Measurements from ENCODE around the gene IDI2. TPM values are rescaled to one million over a fixed set of nuclear protein-coding genes. Genes with fewer than 3 reads are reported as not detected.
"Not testable (repeated sequence)": the region's sequence is repeated elsewhere in the genome, so short reads cannot be mapped to it uniquely, and the experiment has no call there.

IDI2 gene
- total RNA-seq, 2 donors from 2014 or later: not detected

DNA sequence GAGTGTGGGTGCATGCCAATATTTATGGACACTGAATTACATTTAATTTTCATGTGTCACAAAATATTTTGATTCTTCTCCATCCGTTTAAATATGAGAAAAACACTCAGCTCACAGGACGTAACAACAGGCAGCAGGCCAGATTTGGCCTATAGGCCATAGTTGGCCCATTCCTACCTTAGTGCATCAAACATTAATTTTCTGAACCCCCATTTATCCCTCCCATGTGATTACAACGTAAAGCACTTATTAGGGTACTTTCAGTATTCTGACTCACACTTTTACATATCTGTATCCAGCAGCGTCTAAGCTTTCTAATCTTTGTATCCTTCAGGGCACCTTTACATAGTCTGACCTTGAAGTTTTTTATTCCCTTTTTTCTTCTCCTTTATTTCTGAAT lies 19.3 kb upstream of the IDI2 start:
- no peak overlapping the region for H3K9ac ChIP-seq (ENCODE audit: low read depth in 2 of 2, low read length in 2 of 2)
- H3K27ac ChIP-seq: peak overlapping the region; percentile 23
- intact Hi-C loops (cut with DNase I): no loop called here
- H3K36me3 ChIP-seq: peaks cover 9% of the 10 kb centered on the region
- no peaks in the 10 kb centered on the region for H3K9me3 ChIP-seq
- H3K4me3 ChIP-seq: no peak overlapping the region
- DNase-seq: no peak
- H3K27me3 ChIP-seq: no peaks in the 10 kb centered on the region
- no peaks in the 10 kb centered on the region for H3K4me1 ChIP-seq
- TF ChIP-seq CTCF (IDR thresholded peaks at IDR 0.05): no peak

DNA sequence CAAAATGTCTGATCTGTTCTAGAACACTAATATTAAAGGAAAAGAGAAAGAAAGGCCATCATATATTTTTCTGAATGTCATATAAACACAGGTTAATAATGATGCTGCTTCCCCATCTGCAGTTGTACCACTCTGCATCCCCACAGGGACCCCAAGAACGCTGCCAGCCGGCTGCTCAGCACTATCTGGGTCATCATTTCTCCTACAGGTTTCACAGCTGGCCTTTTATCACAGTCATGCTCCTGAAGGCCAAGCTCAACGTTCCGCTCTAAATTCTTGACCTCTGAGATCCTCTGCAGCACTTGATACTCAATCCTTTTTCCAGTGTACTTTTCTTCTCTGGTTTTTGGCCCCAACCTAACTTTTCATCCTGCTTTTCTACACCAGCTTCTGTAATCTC lies 18.5 kb upstream of the IDI2 start:
- H3K9ac ChIP-seq (ENCODE audit: low read depth in 2 of 2, low read length in 2 of 2): no peak overlapping the region
- DNase-seq: no peak
- peaks cover 9% of the 10 kb centered on the region for H3K36me3 ChIP-seq
- H3K9me3 ChIP-seq: no peaks in the 10 kb centered on the region
- no peaks in the 10 kb centered on the region for H3K4me1 ChIP-seq
- intact Hi-C loops (cut with DNase I): no loop called here
- H3K4me3 ChIP-seq: no peak overlapping the region
- TF ChIP-seq CTCF (IDR thresholded peaks at IDR 0.05): no peak
- peak overlapping the region; percentile 23 for H3K27ac ChIP-seq
- H3K27me3 ChIP-seq: no peaks in the 10 kb centered on the region

- DNase-seq: peak; percentile 28
- Histone ChIP-seq H3K4me3 (no peak overlapping the region), H3K9me3 (no peaks in the 10 kb centered on the region), H3K27me3 (no peaks in the 10 kb centered on the region), H3K36me3 (peaks cover 9% of the 10 kb centered on the region), H3K9ac (ENCODE audit: low read depth in 2 of 2, low read length in 2 of 2) (no peak overlapping the region), H3K4me1 (no peaks in the 10 kb centered on the region), H3K27ac (peak overlapping the region; percentile 23)
- no peak for TF ChIP-seq CTCF (IDR thresholded peaks at IDR 0.05)
- intact Hi-C loops (cut with DNase I): no loop called here
These were observed 17.9 kb upstream of the IDI2 start for GRCh38 chr10:1043532-1043995.

DNA sequence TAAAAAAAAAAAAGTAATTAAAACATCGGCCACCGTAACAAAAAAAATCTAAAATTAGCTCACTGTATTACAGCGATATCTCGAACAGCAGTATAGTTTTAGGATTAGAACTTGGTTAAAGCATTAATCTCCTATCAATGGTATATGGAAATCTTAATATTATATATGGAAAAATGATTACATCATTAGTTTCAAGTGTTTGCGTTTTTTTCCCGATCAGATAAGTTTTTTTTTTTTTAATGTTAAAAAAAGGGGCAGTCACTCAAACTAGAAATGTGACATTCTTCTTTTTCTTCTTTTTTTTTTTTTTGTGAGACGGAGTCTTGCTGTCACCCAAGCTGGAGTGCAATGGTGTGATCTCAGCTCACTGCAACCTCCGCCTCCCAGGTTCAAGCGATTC lies 15.9 kb upstream of the IDI2 start:
- intact Hi-C loops (cut with DNase I): no loop called here
- DNase-seq: no peak
- TF ChIP-seq CTCF (IDR thresholded peaks at IDR 0.05): no peak
- H3K27ac ChIP-seq: no peak overlapping the region
- no peaks in the 10 kb centered on the region for H3K9me3 ChIP-seq
- no peaks in the 10 kb centered on the region for H3K27me3 ChIP-seq
- peaks cover 9% of the 10 kb centered on the region for H3K36me3 ChIP-seq
- H3K4me3 ChIP-seq: no peak overlapping the region
- no peaks in the 10 kb centered on the region for H3K4me1 ChIP-seq
- no peak overlapping the region for H3K9ac ChIP-seq (ENCODE audit: low read depth in 2 of 2, low read length in 2 of 2)

- no peak for DNase-seq
- intact Hi-C loops (cut with DNase I): no loop called here
- H3K4me3 ChIP-seq: no peak overlapping the region
- no peaks in the 10 kb centered on the region for H3K27me3 ChIP-seq
- TF ChIP-seq CTCF (IDR thresholded peaks at IDR 0.05): no peak
- no peaks in the 10 kb centered on the region for H3K9me3 ChIP-seq
- H3K27ac ChIP-seq: no peak overlapping the region
- H3K4me1 ChIP-seq: no peaks in the 10 kb centered on the region
- no peak overlapping the region for H3K9ac ChIP-seq (ENCODE audit: low read depth in 2 of 2, low read length in 2 of 2)
- peaks cover 9% of the 10 kb centered on the region for H3K36me3 ChIP-seq
These were observed 14.5 kb upstream of the IDI2 start for GRCh38 chr10:1040133-1040532.

- H3K4me3 ChIP-seq; H3K9ac ChIP-seq (ENCODE audit: low read depth in 2 of 2, low read length in 2 of 2); H3K27ac ChIP-seq; DNase-seq; H3K4me1 ChIP-seq; H3K9me3 ChIP-seq; intact Hi-C loops (cut with DNase I); H3K36me3 ChIP-seq; H3K27me3 ChIP-seq: not testable (repeated sequence)
These were observed 13.1 kb upstream of the IDI2 start for GRCh38 chr10:1038769-1039168.

Data from colonic mucosa (tissue), 4 donors.